DOHH2 (cell line): Measurements from ENCODE around the gene SLC6A6.

Experiments
- CTCF ChIP-seq: fragments of 200-600 bp; sonication (generic); IDR thresholded peaks from one replicate; pipeline ENCODE4 v1.5.1; 2014; ENCODE audit warnings: antibody characterized with exemption, mild to moderate bottlenecking, low read depth, low read length; ENCODE audit not compliant: poor library complexity, severe bottlenecking
- EZH2phosphoT487 ChIP-seq: fragments of 200-600 bp; sonication (generic); IDR thresholded peaks from 2 replicates; pipeline ENCODE4 v1.6.1; 2017; ENCODE audit warnings: borderline replicate concordance, mild to moderate bottlenecking, antibody characterized with exemption, low read length, moderate library complexity, mixed read lengths

- TF ChIP-seq CTCF (no peak), EZH2phosphoT487 (no peak)
Observed at GRCh38 chr3:14418296-14419250, 16.2 kb downstream of the SLC6A6 start.
